Activated T-helper 2 cell treated with anti-CD3 and anti-CD28 coated beads, Interferon-gamma antibody, Interleukin-2, Interleukin-4, amounts not matched to agents 10 μg/mL and 5 μg/mL and 100 μg/mL, durations not matched to agents 14 hours and 24 hours and 36 hours (primary cell): ENCODE measurements around the gene DNAJC5G. TPM values are rescaled to one million over a fixed set of nuclear protein-coding genes. Genes with fewer than 3 reads are reported as not detected.
"Not testable (repeated sequence)": the region's sequence is repeated elsewhere in the genome, so short reads cannot be mapped to it uniquely, and the experiment has no call there.

Source experiments
- DNase-seq: peaks from one replicate; pipeline ENCODE4 v3.0.0; 2021; ENCODE audit warnings: low spot score
- H3K27ac Mint-ChIP-seq: one replicate; pipeline ENCODE4 v1.8.0; 2021; ENCODE audit warnings: mixed read lengths
- H3K27me3 Mint-ChIP-seq: one replicate; pipeline ENCODE4 v1.8.0; 2021; ENCODE audit warnings: low read depth, mixed read lengths
- H3K36me3 Mint-ChIP-seq: one replicate; pipeline ENCODE4 v1.8.0; 2021; ENCODE audit warnings: low read depth, mixed read lengths
- H3K4me1 Mint-ChIP-seq: one replicate; pipeline ENCODE4 v1.8.0; 2021; ENCODE audit warnings: low read depth, mixed read lengths
- H3K4me3 Mint-ChIP-seq: one replicate; pipeline ENCODE4 v1.8.0; 2021; ENCODE audit warnings: low read depth, mild to moderate bottlenecking, moderate library complexity, mixed read lengths
- H3K9me3 Mint-ChIP-seq: one replicate; pipeline ENCODE4 v1.8.0; 2021; ENCODE audit warnings: mixed read lengths
- intact Hi-C: fragments of 100-400 bp; cut with micrococcal nuclease; formaldehyde crosslinking; loops from one replicate; pipeline ENCODE4 v1.15.1; 2023
- total RNA-seq: library from RNA; stranded (reverse); gene quantifications from 2 replicates; pipeline ENCODE4 v1.2.3, GENCODE V29; 2022

DNAJC5G gene
- total RNA-seq, 1 donor from 2014 or later, result not detected

GRCh38 chr2:27261241-27261925, 13.8 kb upstream of the DNAJC5G start:
- Mint-ChIP-seq H3K36me3 (no peaks in the 10 kb centered on the region), H3K27ac (no peak overlapping the region), H3K27me3 (peaks cover 50% of the 10 kb centered on the region), H3K9me3 (no peaks in the 10 kb centered on the region), H3K4me1 (peaks cover 18% of the 10 kb centered on the region), H3K4me3 (peak overlapping the region; percentile 58)
- intact Hi-C loops, result loop anchor here (5.0 kb wide), 1 partner anchor 41 kb away; no protein-coding TSS in a partner anchor
- DNase-seq, result no peak

- H3K4me3 Mint-ChIP-seq, result peak overlapping the region; percentile 58
- peaks cover 18% of the 10 kb centered on the region for H3K4me1 Mint-ChIP-seq
- peaks cover 44% of the 10 kb centered on the region for H3K27me3 Mint-ChIP-seq
- H3K9me3 Mint-ChIP-seq, result no peaks in the 10 kb centered on the region
- intact Hi-C loops, result loop anchor here (5.0 kb wide), 1 partner anchor 40 kb away; no protein-coding TSS in a partner anchor
- no peak overlapping the region for H3K27ac Mint-ChIP-seq
- no peak for DNase-seq
- no peaks in the 10 kb centered on the region for H3K36me3 Mint-ChIP-seq
These were observed 13.3 kb upstream of the DNAJC5G start for GRCh38 chr2:27261926-27262298.

- Mint-ChIP-seq H3K4me3 (peak within 1 kb of the TSS; percentile 84), H3K9me3 (no peaks in the 10 kb centered on the region), H3K27me3 (peaks cover 43% of the 10 kb centered on the region), H3K4me1 (peaks cover 18% of the 10 kb centered on the region), H3K27ac (no peak within 1 kb of the TSS), H3K36me3 (no peaks in the 10 kb centered on the region)
- DNase-seq, result peak; percentile 58
- intact Hi-C loops, result loop anchor here (5.0 kb wide), 1 partner anchor 40 kb away; no protein-coding TSS in a partner anchor
These were observed 12.6 kb upstream of the DNAJC5G start, which contains the start of gene SLC30A3 for GRCh38 chr2:27262379-27263286. Gene SLC30A3, minus strand, starts transcription at chr2:27263047. Its CDS starts 141 bp downstream, at chr2:27262906.

GRCh38 chr2:27263287-27264252, 11.7 kb upstream of the DNAJC5G start:
- H3K9me3 Mint-ChIP-seq, result no peaks in the 10 kb centered on the region
- peaks cover 18% of the 10 kb centered on the region for H3K4me1 Mint-ChIP-seq
- no peak overlapping the region for H3K27ac Mint-ChIP-seq
- peak overlapping the region; percentile 84 for H3K4me3 Mint-ChIP-seq
- peaks cover 43% of the 10 kb centered on the region for H3K27me3 Mint-ChIP-seq
- no peaks in the 10 kb centered on the region for H3K36me3 Mint-ChIP-seq
- intact Hi-C loops, result loop anchor here (1.0 to 5.0 kb wide), 2 partner anchors 17 to 39 kb away; no protein-coding TSS in a partner anchor
- DNase-seq, result no peak

GRCh38 chr2:27264253-27264752, 10.9 kb upstream of the DNAJC5G start:
- Mint-ChIP-seq H3K36me3 (no peaks in the 10 kb centered on the region), H3K4me3 (peak overlapping the region; percentile 84), H3K27ac (no peak overlapping the region), H3K27me3 (peaks cover 40% of the 10 kb centered on the region), H3K9me3 (no peaks in the 10 kb centered on the region), H3K4me1 (peaks cover 18% of the 10 kb centered on the region)
- DNase-seq, result no peak
- intact Hi-C loops, result loop anchor here (1.0 to 5.0 kb wide), 2 partner anchors 16 to 38 kb away; no protein-coding TSS in a partner anchor

- H3K4me3 Mint-ChIP-seq, result peak overlapping the region; percentile 60
- H3K4me1 Mint-ChIP-seq, result peaks cover 18% of the 10 kb centered on the region
- H3K27ac Mint-ChIP-seq, result no peak overlapping the region
- H3K36me3 Mint-ChIP-seq, result no peaks in the 10 kb centered on the region
- intact Hi-C loops, result loop anchor here (1.0 to 5.0 kb wide), 2 partner anchors 15 to 37 kb away; no protein-coding TSS in a partner anchor
- no peaks in the 10 kb centered on the region for H3K9me3 Mint-ChIP-seq
- peaks cover 42% of the 10 kb centered on the region for H3K27me3 Mint-ChIP-seq
- peak; percentile 24 for DNase-seq
These were observed 10.3 kb upstream of the DNAJC5G start for GRCh38 chr2:27264753-27265535.

GRCh38 chr2:27265536-27265870, 9.7 kb upstream of the DNAJC5G start:
- intact Hi-C loops, result no loop called here
- no peaks in the 10 kb centered on the region for H3K9me3 Mint-ChIP-seq
- peak overlapping the region; percentile 37 for H3K4me3 Mint-ChIP-seq
- peaks cover 18% of the 10 kb centered on the region for H3K4me1 Mint-ChIP-seq
- DNase-seq, result no peak
- H3K36me3 Mint-ChIP-seq, result no peaks in the 10 kb centered on the region
- H3K27ac Mint-ChIP-seq, result no peak overlapping the region
- H3K27me3 Mint-ChIP-seq, result peaks cover 42% of the 10 kb centered on the region

GRCh38 chr2:27268296-27268695, 6.9 kb upstream of the DNAJC5G start:
- H3K4me3 Mint-ChIP-seq, H3K27ac Mint-ChIP-seq, H3K4me1 Mint-ChIP-seq, H3K36me3 Mint-ChIP-seq, intact Hi-C loops, H3K9me3 Mint-ChIP-seq, DNase-seq: not testable (repeated sequence)
- peaks cover 32% of the 10 kb centered on the region for H3K27me3 Mint-ChIP-seq

GRCh38 chr2:27270131-27270530, 5.1 kb upstream of the DNAJC5G start:
- no peak overlapping the region for H3K4me3 Mint-ChIP-seq
- intact Hi-C loops, result no loop called here
- no peaks in the 10 kb centered on the region for H3K4me1 Mint-ChIP-seq
- H3K36me3 Mint-ChIP-seq, result no peaks in the 10 kb centered on the region
- H3K9me3 Mint-ChIP-seq, result no peaks in the 10 kb centered on the region
- H3K27ac Mint-ChIP-seq, result no peak overlapping the region
- peaks cover 24% of the 10 kb centered on the region for H3K27me3 Mint-ChIP-seq
- DNase-seq, result no peak

- no peak overlapping the region for H3K27ac Mint-ChIP-seq
- intact Hi-C loops, result no loop called here
- H3K9me3 Mint-ChIP-seq, result no peaks in the 10 kb centered on the region
- no peaks in the 10 kb centered on the region for H3K4me1 Mint-ChIP-seq
- H3K27me3 Mint-ChIP-seq, result peaks cover 24% of the 10 kb centered on the region
- DNase-seq, result no peak
- no peaks in the 10 kb centered on the region for H3K36me3 Mint-ChIP-seq
- no peak overlapping the region for H3K4me3 Mint-ChIP-seq
These were observed 4.6 kb upstream of the DNAJC5G start for GRCh38 chr2:27270670-27271069.

GRCh38 chr2:27271631-27272340, 3.4 kb upstream of the DNAJC5G start:
- peaks cover 2% of the 10 kb centered on the region for H3K4me1 Mint-ChIP-seq
- no peaks in the 10 kb centered on the region for H3K9me3 Mint-ChIP-seq

More at GRCh38 chr2:27271631-27272340, 3.4 kb upstream of the DNAJC5G start:
- H3K4me3 Mint-ChIP-seq, result no peak overlapping the region
- no peak overlapping the region for H3K27ac Mint-ChIP-seq
- no peaks in the 10 kb centered on the region for H3K36me3 Mint-ChIP-seq
- no peak for DNase-seq
- H3K27me3 Mint-ChIP-seq, result peaks cover 24% of the 10 kb centered on the region
- intact Hi-C loops, result no loop called here
